IPS DF 19.7 (cell line): Measurements from ENCODE around the gene BCKDK.
A peak's percentile ranks its signal among the peaks of the same experiment; 100 is the strongest.
"Not testable (repeated sequence)": the region's sequence is repeated elsewhere in the genome, so short reads cannot be mapped to it uniquely, and the experiment has no call there.

ENCODE experiments used
- DNase-seq: peaks from one replicate; pipeline ENCODE4 v3.0.0-alpha.2; 2013; ENCODE audit warnings: low read depth, low spot score

Gene BCKDK

GRCh38 chr16:31141489-31142108, 33.4 kb downstream of the BCKDK start:
- no peak for DNase-seq

- DNase-seq: peak; percentile 68
These were observed 34.2 kb downstream of the BCKDK start for GRCh38 chr16:31142109-31143010.

GRCh38 chr16:31143011-31143693, 35.0 kb downstream of the BCKDK start:
- DNase-seq: no peak

- no peak for DNase-seq
These were observed 35.5 kb downstream of the BCKDK start for GRCh38 chr16:31143694-31144148.

- not testable (repeated sequence) for DNase-seq
These were observed 36.2 kb downstream of the BCKDK start for GRCh38 chr16:31144418-31144817.

GRCh38 chr16:31145398-31145990, 37.3 kb downstream of the BCKDK start:
- no peak for DNase-seq

GRCh38 chr16:31147574-31147973, 39.4 kb downstream of the BCKDK start:
- DNase-seq: no peak

- no peak for DNase-seq
These were observed 40.1 kb downstream of the BCKDK start for GRCh38 chr16:31148281-31148728.

GRCh38 chr16:31148896-31149295, 40.7 kb downstream of the BCKDK start:
- no peak for DNase-seq

GRCh38 chr16:31149332-31149731, 41.1 kb downstream of the BCKDK start:
- DNase-seq: no peak

- no peak for DNase-seq
These were observed 42.0 kb downstream of the BCKDK start, which contains the start of gene PRSS36 for GRCh38 chr16:31149894-31150890. TSS of gene PRSS36 (minus strand) at chr16:31150066. CDS start at chr16:31150035, 31 bp downstream.

- not testable (repeated sequence) for DNase-seq
These were observed 42.8 kb downstream of the BCKDK start for GRCh38 chr16:31150976-31151375.

- no peak for DNase-seq
These were observed 49.0 kb downstream of the BCKDK start for GRCh38 chr16:31157136-31157535.
